T47D (cell line): ENCODE results near the gene THAP3.
A peak's percentile ranks its signal among the peaks of the same experiment; 100 is the strongest.
"Not testable (repeated sequence)": the region's sequence is repeated elsewhere in the genome, so short reads cannot be mapped to it uniquely, and the experiment has no call there.

Source experiments
- DNase-seq, 2 experiments: peaks; one replicate each; pipeline versions ENCODE4 v3.0.0 to v3.0.0-alpha.2; 2011 to 2012; ENCODE audit warnings: low read depth in 1 of 2, low spot score in 1 of 2
- JUND ChIP-seq: IDR thresholded peaks from 2 replicates; pipeline ENCODE4 v1.6.1; 2012; ENCODE audit warnings: low read depth
- in situ Hi-C: cut with HindIII; loops from 2 replicates; pipeline ENCODE4 v1.10.0; 2016; ENCODE audit warnings: low sequenced_read_pairs, low pct_unique_long_range_greater_than_20kb

Gene THAP3

DNA sequence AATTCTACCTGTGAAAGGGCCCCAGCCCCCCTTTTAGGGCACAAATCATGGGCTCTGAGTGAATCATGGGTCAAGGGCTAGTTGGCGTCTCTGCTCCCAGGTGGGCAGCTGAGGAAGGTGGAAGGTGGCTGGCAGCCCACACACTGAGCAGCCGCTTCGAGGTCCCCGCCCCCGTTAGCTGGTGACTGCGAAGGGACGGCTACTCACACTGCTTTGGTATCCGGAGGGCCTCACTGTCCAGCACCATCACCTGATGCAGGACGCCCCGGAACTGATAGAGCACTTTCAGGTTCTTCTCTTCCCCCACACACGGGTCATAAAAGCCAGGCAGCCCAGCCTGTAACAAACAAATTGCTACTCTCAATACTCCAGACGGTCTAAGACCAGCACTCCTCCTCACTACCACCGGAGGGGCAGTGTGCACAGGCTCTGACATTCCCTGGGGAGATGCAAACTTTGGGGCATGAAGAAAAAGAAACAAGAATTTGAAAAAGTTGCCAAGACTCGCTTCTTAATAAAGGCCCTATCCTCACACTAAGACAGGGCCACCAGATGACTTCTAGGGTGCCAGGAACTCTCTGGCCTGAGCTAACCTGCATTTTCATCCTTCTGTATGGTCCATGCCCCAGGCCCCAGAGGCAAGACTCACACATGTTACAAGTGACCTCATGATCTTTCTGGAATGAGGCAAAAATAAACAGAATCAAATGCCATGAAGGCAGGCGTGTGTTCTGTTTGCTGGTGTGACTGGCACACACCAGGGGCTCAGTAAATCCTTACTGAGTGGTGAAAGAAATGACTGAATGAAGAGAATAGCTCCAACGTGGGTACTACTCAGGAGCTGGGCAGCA is 11.5 kb downstream of the THAP3 start:
- TF ChIP-seq JUND, result no peak
- in situ Hi-C loops, result no loop called here
- no peak for DNase-seq

DNA sequence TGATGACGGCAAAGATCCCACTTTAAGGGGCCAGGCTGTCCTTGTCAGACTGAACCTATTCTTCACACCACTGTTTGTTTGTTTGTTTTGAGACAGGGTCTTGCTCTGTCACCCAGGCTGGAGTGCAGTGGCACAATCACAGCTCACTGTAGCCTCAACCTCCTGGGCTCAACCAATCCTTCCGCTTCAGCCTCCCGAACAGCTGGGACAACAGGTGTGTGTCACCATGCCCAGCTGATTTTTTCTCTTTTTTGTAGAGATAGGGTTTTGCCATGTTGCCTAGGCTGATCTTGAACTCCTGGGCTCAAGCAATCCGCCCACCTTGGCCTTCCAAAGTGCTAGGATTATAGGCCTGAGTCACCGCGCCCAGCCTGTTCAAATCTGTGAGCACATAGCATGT is 12.1 kb downstream of the THAP3 start:
- DNase-seq, in situ Hi-C loops: not testable (repeated sequence)

DNA sequence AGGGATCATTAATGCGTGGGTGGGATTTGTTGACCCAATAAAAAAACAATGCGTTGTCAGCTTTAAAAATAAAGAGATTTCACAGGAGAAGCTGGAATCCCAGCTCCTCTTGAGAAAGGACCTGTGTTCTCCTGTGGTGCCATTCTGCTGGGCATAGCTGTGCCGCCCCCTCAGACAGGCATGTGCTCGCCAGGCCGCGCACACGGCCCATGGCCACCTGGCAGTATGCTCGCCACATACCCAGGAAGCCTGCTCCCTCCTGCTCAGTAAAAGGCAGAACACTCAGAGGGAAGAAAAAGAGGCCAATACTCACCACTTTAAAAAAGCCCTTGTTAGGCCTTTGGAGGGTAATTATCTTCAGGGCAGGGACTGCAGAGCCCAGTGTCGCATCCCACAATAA is 13.1 kb downstream of the THAP3 start:
- DNase-seq, result no peak
- in situ Hi-C loops, result no loop called here
- TF ChIP-seq JUND, result no peak

DNA sequence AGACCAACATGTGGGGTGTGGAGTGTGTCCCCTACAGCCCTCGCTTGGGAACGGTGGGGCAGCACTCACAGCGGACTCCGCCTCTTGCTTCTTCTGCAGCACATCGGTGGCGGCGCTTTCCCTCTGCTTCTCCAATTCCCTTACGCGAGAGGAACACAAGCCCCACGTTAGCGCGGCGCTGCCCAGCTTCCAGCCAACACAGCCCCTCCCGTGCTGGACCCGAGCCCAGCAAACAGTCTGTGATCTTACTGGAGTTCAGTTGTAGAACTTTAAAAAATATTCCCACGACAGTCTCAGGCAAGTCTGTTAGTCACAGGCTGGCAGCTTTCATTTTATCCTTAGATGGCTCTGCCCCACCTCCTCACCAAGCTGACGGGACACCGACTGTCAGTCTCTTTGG is 13.6 kb downstream of the THAP3 start:
- no peak for TF ChIP-seq JUND
- no peak for DNase-seq
- in situ Hi-C loops, result no loop called here

DNA sequence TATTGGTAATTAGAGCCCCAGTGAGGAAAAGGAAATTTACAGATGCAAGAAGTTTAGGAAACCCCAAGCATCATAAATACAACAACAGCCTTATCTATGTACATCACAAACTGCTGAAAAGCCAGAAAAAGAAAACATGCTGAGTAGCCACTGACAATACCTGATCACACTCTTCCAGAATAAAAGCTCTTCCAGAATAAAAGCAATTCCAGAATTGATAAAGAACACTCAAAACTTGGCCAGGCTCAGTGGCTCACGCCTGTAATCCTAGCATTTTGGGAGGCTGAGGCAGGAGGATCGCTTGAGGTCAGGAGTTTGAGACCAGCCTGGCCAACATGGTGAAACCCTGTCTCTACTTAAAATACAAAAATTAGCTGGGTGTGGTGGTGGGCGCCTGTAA is 16.2 kb downstream of the THAP3 start:
- in situ Hi-C loops, DNase-seq: not testable (repeated sequence)

DNA sequence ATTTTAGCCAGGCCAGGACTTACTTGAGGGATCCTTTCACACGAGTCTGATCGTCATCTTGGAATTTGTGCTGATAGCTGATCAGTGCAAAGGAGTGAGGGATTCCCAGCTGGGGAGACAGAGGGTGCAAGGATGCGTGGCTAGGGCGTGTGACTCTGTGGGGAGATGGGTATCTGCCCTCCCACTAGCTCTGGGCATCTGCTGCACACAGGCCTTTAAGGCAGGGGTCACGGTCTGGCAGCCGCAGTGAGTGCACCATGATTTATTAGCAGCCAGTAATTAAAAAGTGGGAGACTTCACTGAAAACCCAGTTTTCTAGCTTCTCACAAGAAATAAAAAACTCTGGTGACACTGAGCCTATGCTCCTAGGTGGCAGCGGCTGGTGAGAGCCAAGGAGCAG is 20.4 kb downstream of the THAP3 start:
- TF ChIP-seq JUND, result no peak
- DNase-seq, result no peak
- in situ Hi-C loops, result no loop called here

DNA sequence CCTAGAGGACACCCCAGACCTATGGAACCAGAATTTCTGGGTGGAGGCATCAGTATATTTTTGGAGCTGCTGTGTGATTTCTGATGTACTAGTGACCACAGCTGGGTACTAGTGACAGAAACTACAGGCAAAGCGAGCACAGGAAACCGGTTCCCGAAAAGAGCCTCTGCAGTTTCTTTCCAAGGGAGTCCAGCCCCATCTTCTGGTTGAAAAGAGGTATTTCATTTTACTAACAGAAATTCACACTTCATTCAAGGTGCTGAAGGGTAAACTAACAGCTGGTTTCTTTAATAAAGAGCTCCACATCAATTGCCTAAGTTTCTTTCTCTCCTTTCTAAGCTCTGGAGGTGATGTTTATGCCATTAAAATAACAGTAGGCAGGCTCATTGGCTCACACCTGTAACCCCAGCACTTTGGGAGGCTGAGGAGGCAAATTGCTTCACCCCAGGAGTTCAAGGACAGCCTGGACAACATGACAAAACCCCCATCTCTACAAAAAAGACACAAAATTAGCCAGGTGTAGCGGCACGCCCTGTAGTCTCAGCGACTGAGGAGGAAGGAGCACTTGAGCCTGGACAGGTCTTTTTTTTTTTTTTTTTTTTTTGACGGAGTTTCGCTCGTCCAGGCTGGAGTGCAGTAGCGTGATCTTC is 22.0 kb downstream of the THAP3 start:
- TF ChIP-seq JUND, result no peak
- DNase-seq, result peak; percentile 54 to 74
- in situ Hi-C loops, result no loop called here

DNA sequence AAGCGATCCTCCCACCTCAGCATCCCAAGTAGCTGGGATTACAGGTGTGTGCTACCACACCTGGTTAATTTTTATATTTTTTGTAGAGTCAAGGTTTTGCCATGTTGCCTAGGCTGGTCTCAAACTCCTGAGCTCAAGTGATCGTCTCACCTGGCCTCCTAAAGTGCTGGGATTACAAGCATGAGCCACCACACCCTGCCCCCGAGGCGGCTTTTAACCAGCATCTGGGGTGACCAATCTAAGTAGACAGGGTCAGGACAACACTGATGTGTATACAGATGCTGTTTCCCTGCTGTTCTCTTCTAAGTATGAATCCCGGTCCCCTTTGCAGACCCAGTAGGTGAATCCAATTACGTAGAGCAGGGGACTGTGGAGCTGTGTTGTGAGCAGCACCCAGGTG is 23.9 kb downstream of the THAP3 start:
- no peak for TF ChIP-seq JUND
- in situ Hi-C loops, result no loop called here
- no peak for DNase-seq

DNA sequence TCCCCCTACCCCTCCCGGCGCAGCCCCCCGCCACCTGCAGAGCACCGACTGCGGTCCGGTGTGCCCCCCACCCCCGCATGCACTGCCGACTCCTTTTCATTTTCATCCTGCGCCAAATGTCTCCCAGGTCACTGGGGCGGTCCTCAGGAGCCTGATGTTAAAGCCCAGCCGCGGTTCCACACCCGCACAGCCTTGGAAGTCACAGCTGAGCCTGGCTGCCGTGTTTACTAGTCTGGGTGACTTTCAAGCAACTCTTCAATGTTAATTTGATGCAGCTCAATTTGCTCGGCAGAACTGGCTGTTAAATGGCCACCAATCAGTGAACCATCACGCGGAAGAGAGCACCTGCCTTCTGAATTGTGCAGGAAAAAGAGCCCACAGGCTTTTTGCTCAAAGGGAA is 27.2 kb downstream of the THAP3 start:
- no peak for DNase-seq
- in situ Hi-C loops, result no loop called here
- TF ChIP-seq JUND, result no peak

DNA sequence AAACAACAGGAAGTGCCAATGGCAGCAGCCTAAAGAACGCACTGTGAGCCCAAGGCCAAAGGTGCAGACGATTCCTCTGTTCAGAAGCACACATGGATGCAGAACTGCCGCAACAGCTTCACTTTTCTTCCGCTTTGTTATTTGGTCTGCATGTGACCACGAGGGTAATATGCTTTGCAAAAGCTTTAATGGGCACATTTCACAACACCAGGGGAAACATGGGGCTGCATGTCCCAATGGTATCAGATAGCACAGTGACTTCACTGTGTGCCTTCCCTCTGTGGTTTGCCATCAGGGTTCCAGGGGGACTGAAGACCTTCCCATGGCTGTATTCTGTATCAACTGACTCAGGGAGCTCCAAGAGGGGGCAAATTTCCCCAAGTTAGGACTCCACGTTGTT is 28.3 kb downstream of the THAP3 start:
- TF ChIP-seq JUND, result no peak
- no peak for DNase-seq
- in situ Hi-C loops, result no loop called here

DNA sequence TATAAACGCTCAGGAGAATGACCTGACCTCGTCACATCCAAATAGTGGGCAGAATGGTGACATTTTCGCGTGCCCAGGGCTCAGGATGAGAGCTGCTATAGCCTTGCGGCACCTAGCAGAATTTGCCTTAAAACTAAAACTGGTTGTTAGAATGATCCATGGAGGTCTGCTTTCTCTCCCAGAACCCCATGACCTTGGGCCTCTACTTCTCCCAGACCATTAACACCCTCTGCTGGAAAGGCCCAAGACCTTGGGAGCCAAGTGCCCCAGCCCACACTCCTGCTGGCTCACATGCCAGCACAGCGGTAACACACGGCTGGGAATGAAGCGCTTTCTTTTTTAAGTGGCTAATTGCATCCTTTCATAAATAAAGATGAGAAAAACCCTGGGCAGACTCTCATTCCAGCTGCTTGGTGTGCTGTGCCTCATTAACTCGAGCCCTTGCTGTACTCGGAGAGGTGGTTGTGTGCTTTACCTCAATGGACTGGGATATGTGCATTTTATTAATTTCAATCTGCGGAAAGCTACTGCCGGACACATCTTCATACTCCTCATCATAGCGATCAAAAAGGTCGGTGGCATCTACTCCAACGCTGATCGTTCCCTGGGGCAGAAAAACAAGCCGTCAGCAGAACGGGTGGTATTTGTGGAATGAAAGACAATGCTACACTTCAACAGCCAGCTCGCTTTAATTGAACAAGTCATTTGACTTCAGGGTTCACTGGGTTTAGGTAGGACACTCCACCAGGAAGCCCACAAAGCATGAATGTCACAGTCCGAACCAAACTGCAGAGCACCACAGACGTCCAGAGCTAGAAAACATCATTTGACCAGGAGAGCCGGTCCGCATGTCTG is 29.0 kb downstream of the THAP3 start:
- in situ Hi-C loops, result no loop called here
- DNase-seq, result no peak
- TF ChIP-seq JUND, result no peak

DNA sequence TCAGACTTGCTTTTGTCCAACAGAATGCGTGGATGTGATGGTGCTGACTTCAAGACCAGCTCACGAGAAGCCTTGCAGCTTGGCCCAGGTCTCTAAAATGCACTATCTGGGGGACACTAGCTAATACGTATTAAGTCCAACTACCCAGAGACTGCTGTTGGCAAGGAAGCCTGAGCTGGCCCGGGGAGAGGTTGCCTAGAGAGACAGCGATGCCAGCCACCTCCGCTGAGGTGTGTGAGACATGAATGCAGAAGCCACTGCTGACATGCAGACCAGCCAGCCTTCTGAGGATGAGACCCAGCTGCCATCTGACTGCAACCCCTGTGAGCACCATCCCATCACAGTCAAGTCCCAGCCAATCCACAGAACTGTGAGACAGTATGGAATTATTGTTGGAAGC is 32.5 kb downstream of the THAP3 start:
- in situ Hi-C loops, result no loop called here
- DNase-seq, result no peak
- no peak for TF ChIP-seq JUND
